ENCODE data around the gene PIP5K1B.

DNA sequence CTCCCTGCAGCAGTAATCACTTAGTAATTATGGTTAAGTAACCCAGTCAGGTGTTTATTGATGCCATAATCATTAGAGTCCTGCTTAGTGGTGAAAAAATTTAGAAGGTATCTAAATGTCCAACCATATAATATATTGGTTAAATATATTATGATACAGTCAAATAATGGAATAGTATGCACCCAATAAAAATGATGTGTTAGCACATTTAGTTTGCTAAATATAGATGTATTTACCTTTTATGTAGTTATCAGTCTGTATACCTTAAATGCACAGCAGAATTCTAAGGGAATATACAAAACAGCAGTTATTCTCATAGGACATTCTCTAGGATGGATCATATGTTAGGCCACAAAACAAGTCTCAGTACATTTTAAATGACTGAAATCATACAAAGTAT, 218.4 kb downstream of the PIP5K1B start:
- TF ChIP-seq, protein P1, sequence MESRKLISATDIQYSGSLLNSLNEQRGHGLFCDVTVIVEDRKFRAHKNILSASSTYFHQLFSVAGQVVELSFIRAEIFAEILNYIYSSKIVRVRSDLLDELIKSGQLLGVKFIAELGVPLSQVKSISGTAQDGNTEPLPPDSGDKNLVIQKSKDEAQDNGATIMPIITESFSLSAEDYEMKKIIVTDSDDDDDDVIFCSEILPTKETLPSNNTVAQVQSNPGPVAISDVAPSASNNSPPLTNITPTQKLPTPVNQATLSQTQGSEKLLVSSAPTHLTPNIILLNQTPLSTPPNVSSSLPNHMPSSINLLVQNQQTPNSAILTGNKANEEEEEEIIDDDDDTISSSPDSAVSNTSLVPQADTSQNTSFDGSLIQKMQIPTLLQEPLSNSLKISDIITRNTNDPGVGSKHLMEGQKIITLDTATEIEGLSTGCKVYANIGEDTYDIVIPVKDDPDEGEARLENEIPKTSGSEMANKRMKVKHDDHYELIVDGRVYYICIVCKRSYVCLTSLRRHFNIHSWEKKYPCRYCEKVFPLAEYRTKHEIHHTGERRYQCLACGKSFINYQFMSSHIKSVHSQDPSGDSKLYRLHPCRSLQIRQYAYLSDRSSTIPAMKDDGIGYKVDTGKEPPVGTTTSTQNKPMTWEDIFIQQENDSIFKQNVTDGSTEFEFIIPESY (IDR thresholded peaks at IDR 0.05) = no peak
- TF ChIP-seq RAD21 (IDR thresholded peaks at IDR 0.05) (no peak), TAF1 (conservative IDR thresholded peaks at IDR 0.05) (no peak), SP1 (IDR thresholded peaks at IDR 0.05) (no peak), JUND (IDR thresholded peaks at IDR 0.05) (no peak), GABPA (IDR thresholded peaks at IDR 0.05 in 1 of 2, conservative IDR thresholded peaks at IDR 0.05 in 1 of 2) (no peak), YY1 (IDR thresholded peaks at IDR 0.05) (no peak), EGR1 (IDR thresholded peaks at IDR 0.05; ENCODE audit: low read depth in 2 of 2) (no peak)
- TF ChIP-seq, protein P2, sequence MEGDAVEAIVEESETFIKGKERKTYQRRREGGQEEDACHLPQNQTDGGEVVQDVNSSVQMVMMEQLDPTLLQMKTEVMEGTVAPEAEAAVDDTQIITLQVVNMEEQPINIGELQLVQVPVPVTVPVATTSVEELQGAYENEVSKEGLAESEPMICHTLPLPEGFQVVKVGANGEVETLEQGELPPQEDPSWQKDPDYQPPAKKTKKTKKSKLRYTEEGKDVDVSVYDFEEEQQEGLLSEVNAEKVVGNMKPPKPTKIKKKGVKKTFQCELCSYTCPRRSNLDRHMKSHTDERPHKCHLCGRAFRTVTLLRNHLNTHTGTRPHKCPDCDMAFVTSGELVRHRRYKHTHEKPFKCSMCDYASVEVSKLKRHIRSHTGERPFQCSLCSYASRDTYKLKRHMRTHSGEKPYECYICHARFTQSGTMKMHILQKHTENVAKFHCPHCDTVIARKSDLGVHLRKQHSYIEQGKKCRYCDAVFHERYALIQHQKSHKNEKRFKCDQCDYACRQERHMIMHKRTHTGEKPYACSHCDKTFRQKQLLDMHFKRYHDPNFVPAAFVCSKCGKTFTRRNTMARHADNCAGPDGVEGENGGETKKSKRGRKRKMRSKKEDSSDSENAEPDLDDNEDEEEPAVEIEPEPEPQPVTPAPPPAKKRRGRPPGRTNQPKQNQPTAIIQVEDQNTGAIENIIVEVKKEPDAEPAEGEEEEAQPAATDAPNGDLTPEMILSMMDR (IDR thresholded peaks at IDR 0.05; ENCODE audit: low read depth, low read length, missing input control) = no peak
- TF ChIP-seq, protein P3, sequence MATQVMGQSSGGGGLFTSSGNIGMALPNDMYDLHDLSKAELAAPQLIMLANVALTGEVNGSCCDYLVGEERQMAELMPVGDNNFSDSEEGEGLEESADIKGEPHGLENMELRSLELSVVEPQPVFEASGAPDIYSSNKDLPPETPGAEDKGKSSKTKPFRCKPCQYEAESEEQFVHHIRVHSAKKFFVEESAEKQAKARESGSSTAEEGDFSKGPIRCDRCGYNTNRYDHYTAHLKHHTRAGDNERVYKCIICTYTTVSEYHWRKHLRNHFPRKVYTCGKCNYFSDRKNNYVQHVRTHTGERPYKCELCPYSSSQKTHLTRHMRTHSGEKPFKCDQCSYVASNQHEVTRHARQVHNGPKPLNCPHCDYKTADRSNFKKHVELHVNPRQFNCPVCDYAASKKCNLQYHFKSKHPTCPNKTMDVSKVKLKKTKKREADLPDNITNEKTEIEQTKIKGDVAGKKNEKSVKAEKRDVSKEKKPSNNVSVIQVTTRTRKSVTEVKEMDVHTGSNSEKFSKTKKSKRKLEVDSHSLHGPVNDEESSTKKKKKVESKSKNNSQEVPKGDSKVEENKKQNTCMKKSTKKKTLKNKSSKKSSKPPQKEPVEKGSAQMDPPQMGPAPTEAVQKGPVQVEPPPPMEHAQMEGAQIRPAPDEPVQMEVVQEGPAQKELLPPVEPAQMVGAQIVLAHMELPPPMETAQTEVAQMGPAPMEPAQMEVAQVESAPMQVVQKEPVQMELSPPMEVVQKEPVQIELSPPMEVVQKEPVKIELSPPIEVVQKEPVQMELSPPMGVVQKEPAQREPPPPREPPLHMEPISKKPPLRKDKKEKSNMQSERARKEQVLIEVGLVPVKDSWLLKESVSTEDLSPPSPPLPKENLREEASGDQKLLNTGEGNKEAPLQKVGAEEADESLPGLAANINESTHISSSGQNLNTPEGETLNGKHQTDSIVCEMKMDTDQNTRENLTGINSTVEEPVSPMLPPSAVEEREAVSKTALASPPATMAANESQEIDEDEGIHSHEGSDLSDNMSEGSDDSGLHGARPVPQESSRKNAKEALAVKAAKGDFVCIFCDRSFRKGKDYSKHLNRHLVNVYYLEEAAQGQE (IDR thresholded peaks at IDR 0.05) = no peak
- TF ChIP-seq, protein P4, sequence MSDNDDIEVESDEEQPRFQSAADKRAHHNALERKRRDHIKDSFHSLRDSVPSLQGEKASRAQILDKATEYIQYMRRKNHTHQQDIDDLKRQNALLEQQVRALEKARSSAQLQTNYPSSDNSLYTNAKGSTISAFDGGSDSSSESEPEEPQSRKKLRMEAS (IDR thresholded peaks at IDR 0.05) = no peak
- TF ChIP-seq, protein P5, sequence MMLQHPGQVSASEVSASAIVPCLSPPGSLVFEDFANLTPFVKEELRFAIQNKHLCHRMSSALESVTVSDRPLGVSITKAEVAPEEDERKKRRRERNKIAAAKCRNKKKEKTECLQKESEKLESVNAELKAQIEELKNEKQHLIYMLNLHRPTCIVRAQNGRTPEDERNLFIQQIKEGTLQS (IDR thresholded peaks at IDR 0.05) = no peak
